Measurements from ENCODE around the gene SH3D21.

Gene SH3D21

GRCh38 chr1:36330940-36331339, 24.8 kb downstream of the SH3D21 start:
- DNase-seq (ENCODE audit: low spot score): no peak

- DNase-seq (ENCODE audit: low spot score): no peak
Observed at GRCh38 chr1:36337830-36338229, 31.7 kb downstream of the SH3D21 start.

- no peak for DNase-seq (ENCODE audit: low spot score)
Observed at GRCh38 chr1:36339215-36339614, 33.0 kb downstream of the SH3D21 start.

- DNase-seq (ENCODE audit: low spot score): no peak
Observed at GRCh38 chr1:36339615-36340014, 33.4 kb downstream of the SH3D21 start.

- DNase-seq (ENCODE audit: low spot score): no peak
Observed at GRCh38 chr1:36341626-36342320, 35.6 kb downstream of the SH3D21 start.

GRCh38 chr1:36342426-36343185, 36.4 kb downstream of the SH3D21 start:
- DNase-seq (ENCODE audit: low spot score): peak; percentile 51

GRCh38 chr1:36343651-36344394, 37.7 kb downstream of the SH3D21 start:
- DNase-seq (ENCODE audit: low spot score): no peak

GRCh38 chr1:36344395-36344680, 38.2 kb downstream of the SH3D21 start:
- DNase-seq (ENCODE audit: low spot score): no peak

GRCh38 chr1:36345353-36345752, 39.2 kb downstream of the SH3D21 start:
- DNase-seq (ENCODE audit: low spot score): no peak

- DNase-seq (ENCODE audit: low spot score): no peak
Observed at GRCh38 chr1:36346741-36347370, 40.7 kb downstream of the SH3D21 start.

GRCh38 chr1:36349241-36349671, 43.1 kb downstream of the SH3D21 start:
- peak; percentile 22 for DNase-seq (ENCODE audit: low spot score)

- no peak for DNase-seq (ENCODE audit: low spot score)
Observed at GRCh38 chr1:36349839-36350238, 43.7 kb downstream of the SH3D21 start.

GRCh38 chr1:36350659-36351226, 44.6 kb downstream of the SH3D21 start:
- no peak for DNase-seq (ENCODE audit: low spot score)

GRCh38 chr1:36351227-36351977, 45.2 kb downstream of the SH3D21 start:
- DNase-seq (ENCODE audit: low spot score): no peak

GRCh38 chr1:36352125-36352909, 46.1 kb downstream of the SH3D21 start:
- no peak for DNase-seq (ENCODE audit: low spot score)

GRCh38 chr1:36352910-36353878, 47.0 kb downstream of the SH3D21 start:
- no peak for DNase-seq (ENCODE audit: low spot score)

GRCh38 chr1:36354486-36354885, 48.3 kb downstream of the SH3D21 start:
- no peak for DNase-seq (ENCODE audit: low spot score)

GRCh38 chr1:36355811-36356210, 49.6 kb downstream of the SH3D21 start:
- no peak for DNase-seq (ENCODE audit: low spot score)

- DNase-seq (ENCODE audit: low spot score): no peak
Observed at GRCh38 chr1:36358514-36359084, 52.4 kb downstream of the SH3D21 start.
